ENCODE data around the gene SAMD11.
A peak's percentile ranks its signal among the peaks of the same experiment; 100 is the strongest.

SAMD11 gene

DNA sequence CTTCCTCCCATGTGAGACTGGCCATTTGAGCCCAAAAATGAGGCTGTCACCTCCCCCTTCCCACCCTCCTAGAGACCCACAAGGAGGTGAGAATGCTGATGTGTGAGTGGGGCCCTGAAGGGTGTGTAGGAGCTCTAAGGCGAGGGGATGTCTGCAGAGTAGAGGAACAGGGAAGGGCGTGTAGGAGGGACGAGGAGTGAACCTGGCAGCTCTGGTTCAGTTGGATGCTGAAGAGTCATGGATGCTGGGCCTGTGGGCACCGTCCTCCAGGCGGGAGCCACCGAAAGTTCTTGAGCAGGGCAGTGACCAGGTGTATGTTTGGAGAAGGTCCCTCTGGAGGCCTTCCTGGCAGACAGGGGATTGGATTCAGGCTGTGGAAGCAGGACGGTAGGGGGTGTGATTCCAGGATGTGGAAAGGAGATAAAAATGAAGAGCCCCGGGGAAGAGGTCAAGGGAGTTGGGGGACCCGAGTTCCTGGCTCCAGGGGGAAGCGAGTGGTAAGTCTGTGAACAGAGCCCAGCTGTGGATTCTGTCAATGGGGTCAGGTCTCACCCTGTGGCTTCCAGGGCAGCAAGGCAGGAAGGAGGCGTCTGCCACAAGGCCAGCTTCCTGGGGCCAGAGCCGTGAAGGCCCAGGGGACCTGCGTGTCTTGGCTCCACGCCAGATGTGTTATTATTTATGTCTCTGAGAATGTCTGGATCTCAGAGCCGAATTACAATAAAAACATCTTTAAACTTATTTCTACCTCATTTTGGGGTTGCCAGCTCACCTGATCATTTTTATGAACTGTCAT is 7.9 kb downstream of the SAMD11 start:
- no peak for DNase-seq

DNA sequence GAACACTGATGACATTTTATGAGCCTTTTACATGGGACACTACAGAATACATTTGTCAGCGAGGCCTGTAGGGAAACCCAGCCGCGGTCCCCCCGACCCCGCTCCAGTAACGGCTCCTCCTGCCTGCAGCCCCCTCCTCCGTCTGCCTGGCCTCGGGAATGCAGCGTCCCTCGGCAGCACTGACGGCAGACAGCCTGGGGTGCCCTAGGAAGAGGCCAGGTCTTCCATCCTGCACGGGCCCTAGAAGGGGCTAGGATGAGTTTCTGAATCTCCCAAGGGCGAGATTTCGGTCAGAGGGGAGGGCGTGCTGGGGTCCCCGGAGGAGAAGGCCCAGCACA is 8.4 kb downstream of the SAMD11 start:
- DNase-seq = no peak

GRCh38 chr1:932776-933602 is 9.3 kb downstream of the SAMD11 start:
- no peak for DNase-seq

DNA sequence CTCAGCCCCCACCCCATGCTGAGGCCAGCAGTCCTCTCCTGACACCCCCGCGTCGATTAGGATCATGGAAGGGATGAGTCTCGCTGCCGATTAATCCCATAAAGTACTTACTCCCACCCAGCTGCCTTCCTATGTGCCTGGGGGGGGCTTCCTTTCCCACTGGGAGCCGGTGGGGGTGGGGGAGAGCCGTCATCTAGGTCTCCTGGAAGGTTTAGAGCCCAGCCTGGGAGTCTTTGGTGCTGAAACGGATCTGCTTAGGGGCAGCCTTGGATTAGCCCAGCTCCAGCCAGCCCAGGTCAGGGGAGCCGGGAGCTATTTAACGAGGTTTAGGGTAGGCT is 9.8 kb downstream of the SAMD11 start:
- no peak for DNase-seq

DNA sequence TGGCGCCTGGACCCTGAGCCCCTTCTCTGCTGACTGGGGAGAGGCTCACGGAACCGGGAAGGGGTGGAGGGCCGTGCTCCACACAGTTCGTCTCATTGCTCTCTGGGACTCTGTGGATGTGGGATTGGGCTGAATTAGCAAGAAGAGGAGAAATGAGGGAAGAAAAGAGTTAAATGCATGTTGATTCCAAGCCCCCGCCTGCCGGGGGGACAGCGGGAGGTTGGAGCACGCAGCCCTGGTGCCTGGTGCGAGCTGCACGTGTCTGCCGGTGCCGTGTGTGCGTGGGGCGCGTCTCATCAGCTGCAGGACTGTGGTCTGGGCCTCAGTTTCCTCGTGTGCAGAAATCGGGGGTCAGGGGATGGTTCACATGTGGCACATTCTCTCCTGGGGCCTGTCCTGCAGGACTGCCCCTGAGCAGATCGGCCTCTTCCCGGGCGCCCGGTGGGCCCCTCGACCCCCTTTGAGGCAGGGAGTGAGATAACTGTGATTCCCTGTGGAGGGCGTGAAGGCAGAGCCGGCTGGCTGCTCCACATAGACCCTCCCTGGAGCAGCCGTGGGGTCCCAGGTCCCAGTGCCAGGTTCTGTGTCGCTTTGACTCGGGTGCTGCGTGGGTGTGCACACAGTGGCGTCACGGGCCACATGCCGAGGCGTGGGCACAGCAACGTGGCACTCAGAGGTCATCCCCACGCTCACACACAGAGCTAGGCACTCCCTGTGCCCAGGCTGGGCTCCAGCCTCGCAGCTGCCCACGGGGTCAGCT is 11.4 kb downstream of the SAMD11 start:
- DNase-seq = peak in 1 of 56 donors; percentile 69

DNA sequence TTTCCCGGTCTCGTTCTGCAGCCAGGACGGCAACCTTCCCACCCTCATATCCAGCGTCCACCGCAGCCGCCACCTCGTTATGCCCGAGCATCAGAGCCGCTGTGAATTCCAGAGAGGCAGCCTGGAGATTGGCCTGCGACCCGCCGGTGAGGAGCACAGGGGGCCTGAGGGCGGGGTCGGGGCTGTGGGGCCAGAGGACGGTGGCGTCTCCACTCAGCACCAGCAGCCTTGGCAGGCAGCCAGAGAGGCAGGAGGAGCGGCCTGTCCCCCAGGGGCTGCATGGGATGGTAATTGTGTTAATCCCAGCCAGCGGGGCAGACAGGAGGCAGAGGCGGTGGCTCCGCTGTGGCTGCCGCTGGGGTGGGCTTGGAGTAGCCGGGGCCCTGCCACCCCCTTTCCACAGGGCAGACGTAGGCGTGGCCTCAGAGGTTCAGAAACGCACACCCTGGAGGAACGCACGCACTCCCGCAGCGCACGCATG is 12.1 kb downstream of the SAMD11 start:
- DNase-seq = peak in 2 of 56 donors; percentile 41 to 69

- no peak for DNase-seq
These were observed 12.9 kb downstream of the SAMD11 start for GRCh38 chr1:936348-937264.

DNA sequence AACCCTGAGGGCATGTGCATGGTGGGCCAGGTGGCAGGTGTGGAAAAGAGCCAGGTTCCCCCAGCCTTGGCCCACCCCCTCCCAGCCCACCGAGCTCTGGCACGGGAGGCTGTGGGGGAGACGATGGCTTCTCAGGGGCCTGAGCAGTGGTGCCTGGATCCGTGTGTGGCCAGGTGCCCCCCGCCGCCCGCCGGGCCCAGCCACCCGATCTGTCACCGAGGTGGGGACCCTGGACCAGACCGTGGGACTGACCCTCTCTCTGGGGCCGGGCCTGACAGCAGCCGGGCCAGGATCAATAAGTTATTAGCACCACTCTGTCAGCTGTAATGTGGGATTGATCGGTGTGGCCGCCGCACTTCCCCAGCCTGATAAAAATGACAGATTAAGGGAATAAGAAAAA is 13.8 kb downstream of the SAMD11 start:
- DNase-seq = no peak

DNA sequence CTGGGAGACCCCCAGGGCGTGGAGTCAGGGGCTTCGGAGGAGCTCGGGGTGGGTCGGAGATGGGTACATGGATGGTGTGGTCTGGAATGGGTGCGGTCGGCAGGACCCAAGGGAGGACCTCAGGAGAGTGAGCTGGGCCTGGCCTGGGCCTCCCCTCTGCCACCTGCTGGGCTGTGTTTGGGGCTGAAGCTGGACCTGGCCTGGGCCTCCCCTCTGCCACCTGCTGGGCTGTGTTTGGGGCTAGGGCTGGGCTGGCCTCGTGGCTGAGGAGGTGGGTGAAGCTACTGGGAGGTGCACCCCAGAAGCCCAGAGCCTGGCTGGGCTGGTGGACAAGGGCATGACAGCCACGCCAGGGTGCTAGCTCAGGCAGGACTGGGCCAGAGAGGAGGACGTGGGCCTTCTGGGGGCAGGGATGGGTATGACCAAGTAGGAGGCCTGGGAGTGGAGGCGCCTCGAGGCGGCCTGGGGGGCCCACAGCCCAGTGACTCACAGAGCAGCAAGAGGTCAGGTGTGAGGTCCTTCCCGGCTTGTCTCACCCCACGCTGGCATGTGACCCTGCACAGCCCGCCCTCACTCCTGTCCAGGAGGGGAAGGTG is 14.5 kb downstream of the SAMD11 start:
- DNase-seq = no peak

- DNase-seq = no peak
These were observed 15.2 kb downstream of the SAMD11 start for GRCh38 chr1:938711-939489.

DNA sequence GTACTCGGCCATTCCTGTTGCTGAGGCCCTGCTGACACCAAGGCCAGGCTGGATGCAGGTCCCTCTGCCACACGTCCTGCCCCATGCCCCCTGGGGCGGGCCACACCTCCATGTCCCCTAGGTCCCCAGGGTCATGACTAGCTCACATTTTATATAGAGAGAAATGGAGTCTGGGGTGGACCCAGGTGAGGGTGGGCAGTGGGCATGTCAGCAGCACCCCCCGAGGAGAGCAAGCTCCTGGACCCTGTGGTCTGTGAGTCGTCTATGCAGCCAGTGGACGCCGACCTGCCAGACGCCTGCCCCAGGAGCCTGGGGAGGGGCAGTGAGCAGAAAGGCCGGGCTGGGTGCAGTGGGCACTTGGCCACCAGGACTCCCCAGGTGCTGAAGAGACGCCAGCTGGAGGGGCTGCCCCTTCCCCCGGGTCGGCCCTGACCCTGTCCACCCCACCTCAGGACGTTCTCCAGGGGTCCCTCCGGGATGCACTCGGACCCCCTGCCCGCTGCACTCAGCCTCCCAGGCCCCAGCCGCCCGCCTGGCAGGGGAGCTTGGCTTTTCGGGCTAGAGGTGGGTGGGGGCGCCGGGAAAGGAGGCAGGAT is 15.9 kb downstream of the SAMD11 start:
- no peak for DNase-seq

DNA sequence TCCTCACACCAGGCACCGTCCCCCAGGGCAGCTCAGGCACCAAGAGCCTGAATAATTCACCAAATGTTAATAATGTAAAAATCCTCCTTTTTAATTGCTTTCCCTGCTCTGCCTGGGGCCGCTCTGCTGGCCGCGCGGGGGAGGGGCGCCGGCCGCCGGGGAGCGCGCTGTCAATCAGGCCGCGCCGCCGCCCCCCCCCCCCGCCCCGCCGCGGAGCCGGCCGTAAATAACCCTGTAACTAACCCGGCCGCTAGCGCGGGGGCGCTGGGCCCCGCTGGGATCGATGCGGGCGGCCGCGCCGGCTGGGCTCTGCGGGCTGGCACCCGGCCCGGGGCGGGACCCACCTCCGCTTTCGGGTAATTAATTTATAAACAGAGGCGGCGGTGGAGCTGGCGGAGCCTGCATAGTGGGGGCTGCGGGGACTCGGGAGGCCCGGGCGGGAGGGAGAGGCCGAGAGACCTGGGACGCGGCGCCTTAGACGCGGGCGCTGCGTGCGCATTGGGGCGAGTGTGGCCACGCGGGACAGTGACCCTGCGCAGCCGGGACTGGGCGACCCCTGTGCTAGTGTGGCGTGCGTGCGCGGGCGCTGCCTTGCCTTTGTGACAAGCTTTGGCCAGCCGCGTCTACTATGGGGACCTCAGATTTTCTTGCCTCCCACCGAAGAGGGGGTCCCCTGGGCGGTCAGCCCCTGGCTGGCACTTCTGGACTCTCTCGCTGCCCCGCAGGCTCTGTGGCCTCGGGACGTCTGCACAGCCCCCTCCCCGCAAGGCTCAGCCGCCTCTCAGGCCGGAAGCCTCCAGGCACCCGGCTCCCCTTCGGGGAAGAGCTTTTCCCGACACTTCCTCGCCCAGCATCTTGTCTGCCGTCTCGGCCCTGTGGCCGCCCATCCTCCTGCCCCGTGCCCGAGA is 16.6 kb downstream of the SAMD11 start:
- peak in 33 of 56 donors; percentile 2 to 71 (median 31) for DNase-seq

- DNase-seq = no peak
These were observed 17.4 kb downstream of the SAMD11 start for GRCh38 chr1:941015-941587.

DNA sequence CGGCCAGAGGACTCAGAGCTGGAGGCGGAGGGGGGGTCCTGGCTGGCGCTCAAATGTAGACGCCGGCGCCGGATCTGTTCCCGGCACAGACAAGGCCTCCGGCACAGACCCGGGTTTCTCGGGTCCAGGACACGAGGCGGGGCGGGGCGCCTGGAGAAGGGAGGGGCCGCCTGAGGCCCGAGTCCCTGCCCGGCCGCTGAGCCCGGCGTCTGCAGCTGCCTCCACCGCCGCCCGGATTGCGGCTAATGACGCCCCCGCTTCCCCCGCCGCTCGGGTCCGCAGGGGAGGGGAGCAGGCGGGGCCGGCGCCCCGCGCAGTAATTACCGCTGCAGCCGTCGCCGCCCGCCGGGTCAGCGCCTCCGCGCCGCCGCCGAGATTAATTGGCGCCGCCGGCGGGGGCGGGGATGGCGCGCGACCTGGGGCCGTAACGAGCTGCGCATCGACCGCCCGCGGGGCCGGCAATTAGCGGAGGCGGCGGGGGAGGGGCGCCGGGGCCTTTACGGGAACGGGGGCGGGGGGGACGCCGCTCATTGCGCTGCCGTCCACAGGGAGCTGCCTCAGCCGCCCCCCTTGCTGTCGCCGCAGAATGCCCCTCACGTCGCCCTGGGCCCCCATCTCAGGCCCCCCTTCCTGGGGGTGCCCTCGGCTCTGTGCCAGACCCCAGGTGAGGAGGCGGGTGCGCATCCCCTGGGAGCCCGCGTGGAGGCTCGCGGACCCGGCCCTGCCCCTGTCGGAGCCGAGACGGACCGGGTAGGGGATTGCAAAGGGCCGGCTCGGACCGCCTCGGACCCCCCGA is 18.1 kb downstream of the SAMD11 start:
- DNase-seq = peak in 5 of 56 donors; percentile 4 to 35 (median 14)

- DNase-seq = no peak
These were observed 18.7 kb downstream of the SAMD11 start for GRCh38 chr1:942411-942821.

GRCh38 chr1:942864-943533 is 19.3 kb downstream of the SAMD11 start:
- no peak for DNase-seq
